Endothelial cell (in vitro differentiated cells): ENCODE results near the gene PKMYT1. TPM values are rescaled to one million over a fixed set of nuclear protein-coding genes. Genes with fewer than 3 reads are reported as not detected.

Experiments used
- DNase-seq: peaks from one replicate; pipeline ENCODE4 v3.0.0; 2021; ENCODE audit warnings: low spot score
- H3K27ac Mint-ChIP-seq: one replicate; pipeline ENCODE4 v1.8.0; 2021; ENCODE audit warnings: mixed read lengths, inconsistent platforms; ENCODE audit not compliant: unreplicated experiment
- H3K27me3 Mint-ChIP-seq: one replicate; pipeline ENCODE4 v1.8.0; 2021; ENCODE audit warnings: mild to moderate bottlenecking, moderate library complexity, mixed read lengths, inconsistent platforms; ENCODE audit not compliant: unreplicated experiment
- H3K36me3 Mint-ChIP-seq: one replicate; pipeline ENCODE4 v1.8.0; 2021; ENCODE audit warnings: mild to moderate bottlenecking, low read depth, mixed read lengths, inconsistent platforms; ENCODE audit not compliant: unreplicated experiment
- H3K4me1 Mint-ChIP-seq: one replicate; pipeline ENCODE4 v1.8.0; 2021; ENCODE audit warnings: mild to moderate bottlenecking, mixed read lengths, inconsistent platforms; ENCODE audit not compliant: unreplicated experiment
- H3K4me3 Mint-ChIP-seq: one replicate; pipeline ENCODE4 v1.8.0; 2021; ENCODE audit warnings: mild to moderate bottlenecking, mixed read lengths, inconsistent platforms; ENCODE audit not compliant: unreplicated experiment
- H3K9me3 Mint-ChIP-seq: one replicate; pipeline ENCODE4 v1.8.0; 2021; ENCODE audit warnings: mixed read lengths, inconsistent platforms; ENCODE audit not compliant: unreplicated experiment
- CTCF ChIP-seq: fragments of 200-600 bp; sonication (generic); IDR thresholded peaks from one replicate; pipeline ENCODE4 v1.5.0; 2021; ENCODE audit warnings: antibody characterized with exemption; ENCODE audit not compliant: unreplicated experiment
- total RNA-seq: library from RNA; stranded (reverse); fragmentation: NEBNext Ultra II Directional; extraction: Animal tissue kit (Norgen Biotek cat#: 25700); gene quantifications from one replicate; pipeline ENCODE4 v1.2.1, GENCODE V29; 2021; ENCODE audit not compliant: unreplicated experiment

Gene PKMYT1
- total RNA-seq, 1 donor from 2014 or later, result 12.2 TPM

GRCh38 chr16:2926650-2926999, 53.6 kb downstream of the PKMYT1 start:
- peaks cover 11% of the 10 kb centered on the region for H3K4me1 Mint-ChIP-seq
- no peak for DNase-seq
- no peaks in the 10 kb centered on the region for H3K9me3 Mint-ChIP-seq
- H3K36me3 Mint-ChIP-seq, result peaks cover 20% of the 10 kb centered on the region
- H3K27ac Mint-ChIP-seq, result no peak overlapping the region
- TF ChIP-seq CTCF, result no peak
- H3K4me3 Mint-ChIP-seq, result no peak overlapping the region
- H3K27me3 Mint-ChIP-seq, result peaks cover 11% of the 10 kb centered on the region

- Mint-ChIP-seq H3K4me3 (peak overlapping the region; percentile 10), H3K27ac (no peak overlapping the region), H3K4me1 (peaks cover 11% of the 10 kb centered on the region), H3K9me3 (no peaks in the 10 kb centered on the region), H3K36me3 (peaks cover 20% of the 10 kb centered on the region), H3K27me3 (peaks cover 11% of the 10 kb centered on the region)
- no peak for TF ChIP-seq CTCF
- no peak for DNase-seq
Observed at GRCh38 chr16:2925951-2926649, 54.1 kb downstream of the PKMYT1 start.

- peak; percentile 54 for DNase-seq
- H3K4me1 Mint-ChIP-seq, result peaks cover 11% of the 10 kb centered on the region
- no peak overlapping the region for H3K27ac Mint-ChIP-seq
- no peak overlapping the region for H3K4me3 Mint-ChIP-seq
- H3K9me3 Mint-ChIP-seq, result no peaks in the 10 kb centered on the region
- H3K36me3 Mint-ChIP-seq, result peaks cover 20% of the 10 kb centered on the region
- TF ChIP-seq CTCF, result no peak
- peaks cover 8% of the 10 kb centered on the region for H3K27me3 Mint-ChIP-seq
Observed at GRCh38 chr16:2924901-2925755, 55.1 kb downstream of the PKMYT1 start.

GRCh38 chr16:2923481-2923880, 56.8 kb downstream of the PKMYT1 start:
- Mint-ChIP-seq H3K4me1 (peaks cover 11% of the 10 kb centered on the region), H3K4me3 (no peak overlapping the region), H3K36me3 (peaks cover 17% of the 10 kb centered on the region), H3K9me3 (no peaks in the 10 kb centered on the region), H3K27me3 (peaks cover 10% of the 10 kb centered on the region), H3K27ac (no peak overlapping the region)
- DNase-seq, result no peak
- TF ChIP-seq CTCF, result no peak

Other genes with a start within 250 kb of the PKMYT1 start
- 456 TPM for gene SRRM2, start 227.8 kb downstream of the PKMYT1 start, total RNA-seq
- gene ELOB, start 203.2 kb downstream of the PKMYT1 start, total RNA-seq, result 195 TPM
- gene PRSS33, start 192.9 kb downstream of the PKMYT1 start, total RNA-seq, result not detected
- gene PRSS41, start 182.0 kb downstream of the PKMYT1 start, total RNA-seq, result not detected
- not detected for gene PRSS21, start 163.2 kb downstream of the PKMYT1 start, total RNA-seq
- 1.3 TPM for gene ZG16B, start 150.1 kb downstream of the PKMYT1 start, total RNA-seq
- 0.59 TPM for gene PRSS22, start 122.3 kb downstream of the PKMYT1 start, total RNA-seq
- 24.9 TPM for gene FLYWCH2, start 97.2 kb downstream of the PKMYT1 start, total RNA-seq
- gene FLYWCH1, start 68.5 kb downstream of the PKMYT1 start, total RNA-seq, result 50.8 TPM
- not detected for gene KREMEN2, start 16.2 kb downstream of the PKMYT1 start, total RNA-seq
- gene PAQR4, start 11.1 kb downstream of the PKMYT1 start, total RNA-seq, result 11.8 TPM
- gene CLDN9, start 32.5 kb upstream of the PKMYT1 start, total RNA-seq, result not detected
- 33.0 TPM for gene CLDN6, start 37.7 kb upstream of the PKMYT1 start, total RNA-seq
- gene TNFRSF12A, start 39.9 kb upstream of the PKMYT1 start, total RNA-seq, result 3.0 TPM
- 28.7 TPM for gene HCFC1R1, start 43.5 kb upstream of the PKMYT1 start, total RNA-seq
- gene THOC6, start 43.6 kb upstream of the PKMYT1 start, total RNA-seq, result 22.9 TPM
- 0.13 TPM for gene BICDL2, start 56.5 kb upstream of the PKMYT1 start, total RNA-seq
- 5.4 TPM for gene MMP25, start 66.1 kb upstream of the PKMYT1 start, total RNA-seq
- 1.7 TPM for gene IL32, start 85.2 kb upstream of the PKMYT1 start, total RNA-seq
- 50.7 TPM for gene ZSCAN10, start 118.8 kb upstream of the PKMYT1 start, total RNA-seq
- gene ZNF205, start 132.1 kb upstream of the PKMYT1 start, total RNA-seq, result 22.8 TPM
- gene ZNF213, start 154.6 kb upstream of the PKMYT1 start, total RNA-seq, result 10.1 TPM
- not detected for gene OR1F1, start 207.8 kb upstream of the PKMYT1 start, total RNA-seq